HCT116 (cell line): ENCODE data around the gene NABP2. TPM values are rescaled to one million over a fixed set of nuclear protein-coding genes. Genes with fewer than 3 reads are reported as not detected.

Experiments
- ATAC-seq: fragments of 200-7000 bp; cut with Tn5 transposase; 2 replicates; pipeline ENCODE4 v1.9.1; 2020; ENCODE audit warnings: mild to moderate bottlenecking, moderate library complexity
- BruUV-seq: library from RNA; stranded (reverse); fragments of 400-500 nt; replicated peaks from 2 replicates; lab custom pipeline; 2021; lab: Mats Ljungman, UMichigan
- CTCF ChIA-PET: fragments of 300-600 bp; sonication (Branson Sonifier 250); formaldehyde crosslinking; loops from one replicate; lab custom pipeline; 2021; ENCODE audit warnings: antibody characterized with exemption; lab: Charles Lee
- POLR2A ChIA-PET: fragments of 300-600, 350-600 bp; sonication (Branson Sonifier 250); formaldehyde crosslinking; loops from one replicate; lab custom pipeline; 2021; ENCODE audit warnings: antibody characterized with exemption; lab: Charles Lee
- RAD21 ChIA-PET, 2 experiments: fragments of 300-600 bp; sonication (Branson Sonifier 250); formaldehyde crosslinking; loops; one replicate each; lab custom pipeline; 2023; ENCODE audit warnings: low total read pairs in 2 of 2; ENCODE audit not compliant: uncharacterized antibody in 2 of 2, unreplicated experiment in 2 of 2, low non-redundant PET in 1 of 2; lab: Charles Lee
- DNase-seq: peaks from one replicate; pipeline ENCODE4 v3.0.0-alpha.2; 2010; ENCODE audit warnings: low read depth, low spot score
- H2AFZ ChIP-seq: fragments of 200-600 bp; shearing (Covaris generic), sonication (generic); 2 replicates; pipeline ENCODE4 v1.6.1; 2017; ENCODE audit warnings: low read depth, mixed run types, mixed read lengths, antibody characterized with exemption, low read length; ENCODE audit not compliant: poor library complexity, severe bottlenecking
- H3K27ac ChIP-seq: 2 replicates; pipeline ENCODE4 v1.5.1; 2012; ENCODE audit warnings: low read depth, low read length
- H3K27me3 ChIP-seq: fragments of 200-600 bp; sonication (generic); 2 replicates; pipeline ENCODE4 v1.6.1; 2016; ENCODE audit warnings: mixed run types, low read length, mixed read lengths; ENCODE audit not compliant: insufficient read depth
- H3K36me3 ChIP-seq, 2 experiments: fragments of 200-500 bp in 1 of 2; fragments of 200-600 bp in 1 of 2; sonication (Bioruptor generic) in 1 of 2; sonication (generic) in 1 of 2; 2 replicates each; pipeline versions ENCODE4 v1.5.1 to v1.6.1; 2014 to 2016; ENCODE audit warnings: low read length in 2 of 2, inconsistent platforms in 1 of 2, mixed read lengths in 1 of 2, mixed run types in 1 of 2; ENCODE audit not compliant: insufficient read depth in 2 of 2, control insufficient read depth in 1 of 2
- H3K4me1 ChIP-seq, 2 experiments: fragments of 200-600 bp in 1 of 2; sonication (generic) in 1 of 2; 2 replicates each; pipeline versions ENCODE4 v1.5.1 to v1.6.1; 2012 to 2017; ENCODE audit warnings: low read length in 2 of 2, inconsistent platforms in 1 of 2, mild to moderate bottlenecking in 1 of 2, mixed read lengths in 1 of 2, mixed run types in 1 of 2, moderate library complexity in 1 of 2; ENCODE audit not compliant: insufficient read depth in 2 of 2, control insufficient read depth in 1 of 2
- H3K4me2 ChIP-seq: fragments of 200-600 bp; sonication (generic); 2 replicates; pipeline ENCODE4 v1.6.1; 2017; ENCODE audit warnings: mixed run types, low read length, mixed read lengths
- H3K4me3 ChIP-seq, 2 experiments: fragments of 200-600 bp in 1 of 2; sonication (generic) in 1 of 2; replicated peaks in 1 of 2; 2 replicates each; pipeline ENCODE4 v1.5.1; 2011 to 2016; ENCODE audit warnings: low read length in 2 of 2, control low read depth in 1 of 2, low read depth in 1 of 2, mild to moderate bottlenecking in 1 of 2, mixed read lengths in 1 of 2, mixed run types in 1 of 2
- H3K79me2 ChIP-seq: fragments of 200-600 bp; sonication (generic); 2 replicates; pipeline ENCODE4 v1.6.1; 2017; ENCODE audit warnings: mild to moderate bottlenecking, mixed run types, low read length, moderate library complexity, mixed read lengths; ENCODE audit not compliant: insufficient read depth
- H3K9ac ChIP-seq: fragments of 200-600 bp; sonication (generic); 2 replicates; pipeline ENCODE4 v1.6.1; 2016; ENCODE audit warnings: low read length, mixed read lengths
- H3K9me2 ChIP-seq: fragments of 200-600 bp; sonication (generic), shearing (Covaris generic); 2 replicates; pipeline ENCODE4 v1.6.1; 2017; ENCODE audit warnings: mixed run types, mild to moderate bottlenecking, moderate library complexity; ENCODE audit not compliant: insufficient read depth
- H3K9me3 ChIP-seq, 2 experiments: fragments of 200-500 bp in 1 of 2; fragments of 200-600 bp in 1 of 2; sonication (Bioruptor generic) in 1 of 2; sonication (generic) in 1 of 2; 2 replicates each; pipeline ENCODE4 v1.6.1; 2014 to 2017; ENCODE audit warnings: low read length in 2 of 2, mixed read lengths in 2 of 2, inconsistent platforms in 1 of 2, low read depth in 1 of 2, mild to moderate bottlenecking in 1 of 2, mixed run types in 1 of 2, moderate library complexity in 1 of 2; ENCODE audit not compliant: control insufficient read depth in 1 of 2, insufficient read depth in 1 of 2
- H4K20me1 ChIP-seq: fragments of 200-600 bp; sonication (generic), shearing (Covaris generic); 2 replicates; pipeline ENCODE4 v1.6.1; 2017; ENCODE audit warnings: mixed run types, mild to moderate bottlenecking, moderate library complexity; ENCODE audit not compliant: insufficient read depth
- ATF3 ChIP-seq: IDR thresholded peaks from 2 replicates; pipeline ENCODE4 v1.6.1; 2012
- CEBPB ChIP-seq: IDR thresholded peaks from 2 replicates; pipeline ENCODE4 v1.6.1; 2012; ENCODE audit warnings: low read depth
- EZH2 ChIP-seq: fragments of 200-600 bp; sonication (generic); IDR thresholded peaks from 2 replicates; pipeline ENCODE4 v1.6.1; 2017; ENCODE audit warnings: antibody characterized with exemption, mixed run types
- EZH2phosphoT487 ChIP-seq: fragments of 200-600 bp; IDR thresholded peaks from 2 replicates; pipeline ENCODE4 v1.6.1; 2018; ENCODE audit warnings: antibody characterized with exemption, borderline replicate concordance
- FOSL1 ChIP-seq: IDR thresholded peaks from 2 replicates; pipeline ENCODE4 v1.6.1; 2012; ENCODE audit warnings: low read depth
- JUND ChIP-seq: IDR thresholded peaks from 2 replicates; pipeline ENCODE4 v1.6.1; 2012
- MAX ChIP-seq: IDR thresholded peaks from 2 replicates; pipeline ENCODE4 v1.6.1; 2012
- POLR2A ChIP-seq: IDR thresholded peaks from 2 replicates; pipeline ENCODE4 v1.7.0; 2011; ENCODE audit warnings: borderline replicate concordance; ENCODE audit not compliant: insufficient read depth, insufficient read length; ENCODE audit errors: extremely low read depth
- POLR2AphosphoS5 ChIP-seq: IDR thresholded peaks from 2 replicates; pipeline ENCODE4 v1.6.1; 2011; ENCODE audit warnings: mild to moderate bottlenecking, low read depth, low read length, moderate library complexity
- SIN3A ChIP-seq: IDR thresholded peaks from 2 replicates; pipeline ENCODE4 v1.6.1; 2012; ENCODE audit warnings: low read depth
- SP1 ChIP-seq: IDR thresholded peaks from 2 replicates; pipeline ENCODE4 v1.6.1; 2012; ENCODE audit warnings: low read depth
- SRF ChIP-seq: IDR thresholded peaks from 2 replicates; pipeline ENCODE4 v1.6.1; 2012; ENCODE audit warnings: low read depth
- TCF7L2 ChIP-seq: IDR thresholded peaks from 2 replicates; pipeline ENCODE4 v1.7.0; 2011; ENCODE audit warnings: borderline replicate concordance, inconsistent platforms; ENCODE audit not compliant: insufficient read depth, insufficient read length; ENCODE audit errors: extremely low read depth
- YY1 ChIP-seq: IDR thresholded peaks from 2 replicates; pipeline ENCODE4 v1.6.1; 2011; ENCODE audit warnings: low read length, low read depth, moderate library complexity, mild to moderate bottlenecking; ENCODE audit not compliant: insufficient replicate concordance; ENCODE audit errors: extremely low read depth
- ZBTB33 ChIP-seq: IDR thresholded peaks from 2 replicates; pipeline ENCODE4 v1.6.1; 2011; ENCODE audit warnings: mild to moderate bottlenecking, low read length, moderate library complexity; ENCODE audit not compliant: insufficient replicate concordance; ENCODE audit errors: extremely low read depth
- intact Hi-C: fragments of 100-400 bp; cut with micrococcal nuclease; formaldehyde crosslinking; loops from 2 replicates; pipeline ENCODE4 v1.10.0; 2022
- total RNA-seq: library from RNA; stranded (reverse); gene quantifications from one replicate; pipeline ENCODE4 v1.2.1, GENCODE V29; 2021; ENCODE audit not compliant: unreplicated experiment

The NABP2 gene
- total RNA-seq, 1 experiment from 2014 or later = 52.9 TPM

- peaks cover 14% of the 10 kb centered on the region for H3K79me2 ChIP-seq
- H2AFZ ChIP-seq = peak overlapping the region; percentile 91
- no peaks in the 10 kb centered on the region for H3K36me3 ChIP-seq
- RAD21 ChIA-PET = no interaction called here
- H3K9me2 ChIP-seq = no peaks in the 10 kb centered on the region
- H3K4me2 ChIP-seq = no peak overlapping the region
- no peak overlapping the region for H3K4me3 ChIP-seq
- BruUV-seq = no TSS peak
- H4K20me1 ChIP-seq = no peaks in the 10 kb centered on the region
- no peak overlapping the region for H3K27ac ChIP-seq
- POLR2A ChIA-PET = no interaction called here
- DNase-seq (no peak), ATAC-seq (no peak)
- CTCF ChIA-PET = no interaction called here
- no peaks in the 10 kb centered on the region for H3K27me3 ChIP-seq
- TF ChIP-seq EZH2phosphoT487 = no peak
- TF ChIP-seq ZBTB33 = no peak
- no peak for TF ChIP-seq SIN3A
- no peak for TF ChIP-seq SRF
- no peaks in the 10 kb centered on the region for H3K9me3 ChIP-seq
- H3K4me1 ChIP-seq = peaks cover 17 to 27% of the 10 kb centered on the region in 2 experiments
- intact Hi-C loops = loop anchor here (5.0 kb wide), 2 partner anchors 380 to 400 kb away; no protein-coding TSS in a partner anchor
- H3K9ac ChIP-seq = no peak overlapping the region
Measured at GRCh38 chr12:56192582-56192981, 31.6 kb upstream of the NABP2 start.

DNA sequence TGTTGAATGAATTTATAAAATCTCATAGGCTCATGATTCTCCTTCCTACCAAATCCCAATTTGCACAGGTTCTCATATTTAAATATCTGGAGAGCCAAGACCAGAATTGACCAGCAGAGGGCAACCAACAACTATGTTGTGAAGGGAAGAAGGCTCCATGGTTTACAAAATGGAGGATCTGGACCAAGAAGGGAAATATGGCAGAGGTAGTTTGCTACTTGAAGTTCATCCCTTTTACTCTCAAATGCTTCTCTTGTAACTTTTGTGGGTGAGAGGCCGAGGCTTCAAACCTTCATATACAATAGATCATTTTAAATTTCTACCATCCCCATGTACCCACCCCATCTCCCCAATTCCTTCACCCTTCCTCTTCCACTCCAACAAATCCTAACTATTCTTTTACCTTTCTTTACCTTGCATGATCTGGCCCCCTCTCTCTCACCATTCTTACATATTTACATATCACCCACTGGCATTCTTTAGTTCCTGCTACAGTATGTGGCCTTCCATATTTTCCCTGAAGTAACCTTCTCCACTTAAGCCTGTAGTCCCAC, 31.0 kb upstream of the NABP2 start:
- intact Hi-C loops = loop anchor here (1.0 to 5.0 kb wide), 4 partner anchors 64 to 399 kb away; no protein-coding TSS in a partner anchor
- peak overlapping the region; percentile 3; the same call in 1 of the 2 replicates for H3K4me2 ChIP-seq
- H3K79me2 ChIP-seq = peaks cover 9% of the 10 kb centered on the region
- peaks cover 12 to 24% of the 10 kb centered on the region in 2 experiments for H3K4me1 ChIP-seq
- peak overlapping the region; percentile 91 for H2AFZ ChIP-seq
- ATAC-seq (no peak), DNase-seq (peak; percentile 80)
- no peak overlapping the region for H3K27ac ChIP-seq
- H4K20me1 ChIP-seq = no peaks in the 10 kb centered on the region
- CTCF ChIA-PET = no interaction called here
- POLR2A ChIA-PET = no interaction called here
- no peaks in the 10 kb centered on the region for H3K27me3 ChIP-seq
- RAD21 ChIA-PET = no interaction called here
- H3K9me3 ChIP-seq = no peaks in the 10 kb centered on the region
- BruUV-seq = no TSS peak
- no peaks in the 10 kb centered on the region for H3K36me3 ChIP-seq
- no peak overlapping the region for H3K9ac ChIP-seq
- no peak overlapping the region for H3K4me3 ChIP-seq
- H3K9me2 ChIP-seq = no peaks in the 10 kb centered on the region
- TF ChIP-seq FOSL1 (no peak), SRF (no peak), ATF3 (no peak), ZBTB33 (no peak), POLR2A (no peak), POLR2AphosphoS5 (no peak), CEBPB (no peak), SP1 (no peak), JUND (no peak), YY1 (peak; percentile 93), MAX (no peak), SIN3A (no peak), EZH2 (no peak), TCF7L2 (no peak)
